RWPE2 (cell line): ENCODE data around the gene TMEM203.
A peak's percentile ranks its signal among the peaks of the same experiment; 100 is the strongest.

ENCODE experiments used
- ATAC-seq: fragments of 200-7000 bp; cut with Tn5 transposase; 3 replicates; pipeline ENCODE4 v1.9.1; 2021; ENCODE audit warnings: low read depth
- DNase-seq: peaks from one replicate; pipeline ENCODE4 v3.0.0-alpha.2; 2020; ENCODE audit warnings: low spot score
- H3K27ac ChIP-seq: fragments of 450-650 bp; 2 replicates; pipeline ENCODE4 v1.5.1; 2017; ENCODE audit warnings: mild to moderate bottlenecking; ENCODE audit not compliant: poor library complexity, severe bottlenecking
- H3K27me3 ChIP-seq: fragments of 250-450 bp; sonication (Bioruptor Pico); 2 replicates; pipeline ENCODE4 v1.5.1; 2021; ENCODE audit warnings: mild to moderate bottlenecking, moderate library complexity; ENCODE audit not compliant: insufficient read depth, poor library complexity, severe bottlenecking
- H3K36me3 ChIP-seq: fragments of 250-450 bp; sonication (Bioruptor Pico); 2 replicates; pipeline ENCODE4 v1.5.1; 2020; ENCODE audit warnings: low read depth, mild to moderate bottlenecking, moderate library complexity
- H3K4me1 ChIP-seq: fragments of 250-450 bp; sonication (Bioruptor Pico); 2 replicates; pipeline ENCODE4 v1.5.1; 2021; ENCODE audit warnings: mild to moderate bottlenecking, moderate library complexity; ENCODE audit not compliant: insufficient read depth, poor library complexity, severe bottlenecking
- H3K4me3 ChIP-seq: fragments of 250-450 bp; sonication (Bioruptor Pico); 2 replicates; pipeline ENCODE4 v1.5.1; 2021; ENCODE audit warnings: mild to moderate bottlenecking, moderate library complexity; ENCODE audit not compliant: severe bottlenecking
- H3K9me3 ChIP-seq: fragments of 250-450 bp; sonication (Bioruptor Pico); 2 replicates; pipeline ENCODE4 v1.5.1; 2021; ENCODE audit warnings: mild to moderate bottlenecking, moderate library complexity; ENCODE audit not compliant: severe bottlenecking
- CTCF ChIP-seq: fragments of 450-650 bp; IDR thresholded peaks from one replicate; pipeline ENCODE4 v1.5.1; 2017; ENCODE audit warnings: mild to moderate bottlenecking, moderate library complexity; ENCODE audit not compliant: poor library complexity, severe bottlenecking

The TMEM203 gene

GRCh38 chr9:137205126-137206069, at the start of gene TMEM203, which contains the start of gene NDOR1:
TSS of gene TMEM203 (minus strand) at chr9:137205648. CDS start at chr9:137205414, 234 bp downstream.
TSS of gene NDOR1 (plus strand) at chr9:137205700. CDS start at chr9:137205778, 78 bp downstream.
- peak; percentile 36 for ATAC-seq
- Histone ChIP-seq H3K36me3 (peaks cover 13% of the 10 kb centered on the region; the same call in 1 of the 2 replicates), H3K27ac (peak within 1 kb of the TSS; percentile 41), H3K4me3 (peak within 1 kb of the TSS; percentile 91), H3K27me3 (no peaks in the 10 kb centered on the region), H3K4me1 (peaks cover 11% of the 10 kb centered on the region), H3K9me3 (no peaks in the 10 kb centered on the region)
- TF ChIP-seq CTCF = no peak
- DNase-seq = peak; percentile 91

- TF ChIP-seq CTCF = no peak
- H3K27me3 ChIP-seq = no peaks in the 10 kb centered on the region
- peaks cover 31% of the 10 kb centered on the region for H3K36me3 ChIP-seq
- peak within 1 kb of the TSS; percentile 68 for H3K27ac ChIP-seq
- H3K9me3 ChIP-seq = no peaks in the 10 kb centered on the region
- peaks cover 7% of the 10 kb centered on the region for H3K4me1 ChIP-seq
- ATAC-seq = peak; percentile 73
- DNase-seq = no peak
- H3K4me3 ChIP-seq = peak within 1 kb of the TSS; percentile 99
These were observed 49.4 kb upstream of the TMEM203 start, which contains the start of gene NELFB for GRCh38 chr9:137254624-137255447. TSS of gene NELFB (plus strand) at chr9:137255327.

GRCh38 chr9:137253717-137254623, 48.5 kb upstream of the TMEM203 start:
- 0 out of 3 replicates have a peak, but pooled peaks have one; percentile 8 for ATAC-seq
- Histone ChIP-seq H3K27me3 (no peaks in the 10 kb centered on the region), H3K4me1 (peaks cover 7% of the 10 kb centered on the region), H3K4me3 (peak overlapping the region; percentile 99), H3K9me3 (no peaks in the 10 kb centered on the region), H3K36me3 (peaks cover 27% of the 10 kb centered on the region), H3K27ac (peak overlapping the region; percentile 68)
- no peak for TF ChIP-seq CTCF
- no peak for DNase-seq

- H3K9me3 ChIP-seq = no peaks in the 10 kb centered on the region
- peak; percentile 18; the same call in 1 of the 3 replicates for ATAC-seq
- peaks cover 7% of the 10 kb centered on the region for H3K4me1 ChIP-seq
- no peak overlapping the region for H3K27ac ChIP-seq
- TF ChIP-seq CTCF = no peak
- peaks cover 15% of the 10 kb centered on the region for H3K36me3 ChIP-seq
- no peaks in the 10 kb centered on the region for H3K27me3 ChIP-seq
- H3K4me3 ChIP-seq = no peak overlapping the region
- no peak for DNase-seq
These were observed 47.4 kb upstream of the TMEM203 start for GRCh38 chr9:137252555-137253506.
